HCEC 1CT (cell line): ENCODE measurements around the gene PCYOX1L.
"Not testable (repeated sequence)": the region's sequence is repeated elsewhere in the genome, so short reads cannot be mapped to it uniquely, and the experiment has no call there.

Source experiments
- DNase-seq: peaks from one replicate; pipeline ENCODE4 v3.0.0-alpha.2; 2017

PCYOX1L gene

DNA sequence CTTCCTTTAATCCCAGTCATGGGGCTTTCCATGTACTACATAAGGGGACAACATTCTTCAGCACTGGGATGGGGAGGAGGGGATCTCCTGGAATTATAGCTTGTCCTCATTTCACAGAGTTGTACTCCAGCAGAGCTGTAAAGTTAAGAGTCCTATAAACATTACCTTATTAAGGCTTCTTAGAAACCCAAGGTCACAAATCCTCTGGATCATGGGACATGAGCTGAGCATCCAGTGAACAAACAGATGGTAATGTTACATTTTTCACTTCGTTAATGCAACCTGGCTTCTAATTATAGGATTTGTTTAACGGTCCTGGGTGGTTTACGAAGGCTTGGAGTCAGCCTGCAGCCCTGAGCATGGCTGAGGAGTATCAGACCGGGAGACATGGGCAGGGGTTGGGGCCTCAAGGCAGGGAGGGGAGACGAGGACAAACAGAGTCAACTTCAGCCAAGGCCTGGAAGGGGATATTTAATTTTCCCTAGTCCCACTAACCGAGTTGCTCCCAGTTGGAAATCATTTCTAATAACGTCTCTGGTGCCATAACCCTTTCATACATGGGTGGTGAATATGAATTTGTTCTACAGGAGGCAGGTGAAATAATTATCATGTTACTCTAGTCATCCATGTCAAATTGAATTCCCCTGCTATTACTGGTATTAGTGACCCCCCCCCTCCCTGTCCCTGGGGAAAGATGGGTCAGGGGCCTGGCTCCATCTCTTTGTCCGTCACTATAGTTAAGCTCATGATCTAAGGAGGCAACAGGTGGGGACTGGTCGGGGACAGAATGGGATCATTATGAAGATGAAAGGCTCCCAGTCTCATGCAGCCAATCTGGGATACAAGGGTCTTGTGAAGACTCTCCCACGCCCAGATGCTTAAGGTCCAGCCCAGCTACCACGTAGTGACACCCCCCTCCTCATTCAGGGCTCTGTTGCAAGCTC lies 32.0 kb downstream of the PCYOX1L start:
- DNase-seq: no peak

DNA sequence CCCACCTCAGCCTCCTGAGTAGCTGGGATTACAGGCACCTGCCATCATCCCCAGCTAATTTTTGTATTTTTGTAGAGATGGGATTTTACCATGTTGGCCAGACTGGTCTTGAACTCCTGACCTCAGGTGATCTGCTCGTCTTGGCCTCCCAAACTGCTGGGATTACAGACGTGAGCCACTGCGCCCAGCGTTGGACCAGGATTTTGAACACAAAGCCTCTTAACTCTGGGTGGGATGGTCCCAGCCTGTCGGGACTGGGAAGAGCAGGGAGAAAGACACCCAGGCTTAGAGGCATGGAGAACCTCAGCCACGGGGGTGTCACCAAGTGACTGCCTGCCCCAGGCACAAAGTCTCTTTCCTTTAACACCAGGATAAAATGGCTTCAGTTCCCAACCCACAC lies 33.2 kb downstream of the PCYOX1L start:
- DNase-seq: not testable (repeated sequence)

DNA sequence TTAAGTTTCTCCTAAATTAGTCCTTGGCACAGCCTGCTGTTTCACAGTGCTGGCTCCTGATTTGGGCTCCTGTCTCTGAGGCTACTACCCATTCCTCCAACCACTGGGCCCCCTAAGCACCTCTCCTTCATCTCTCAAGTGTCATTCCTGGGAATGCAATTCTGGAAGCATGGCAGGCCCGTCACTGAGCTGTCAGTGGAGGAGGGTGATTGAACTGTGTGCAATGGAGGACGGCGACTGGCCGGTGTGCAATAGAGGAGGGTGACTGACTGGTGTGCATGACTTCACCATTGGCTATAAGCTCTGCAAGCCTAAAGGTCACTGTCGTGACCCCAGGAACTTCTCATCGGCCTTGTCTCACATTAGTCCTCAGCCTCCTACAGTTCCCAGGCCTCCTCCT lies 33.7 kb downstream of the PCYOX1L start:
- DNase-seq: no peak

DNA sequence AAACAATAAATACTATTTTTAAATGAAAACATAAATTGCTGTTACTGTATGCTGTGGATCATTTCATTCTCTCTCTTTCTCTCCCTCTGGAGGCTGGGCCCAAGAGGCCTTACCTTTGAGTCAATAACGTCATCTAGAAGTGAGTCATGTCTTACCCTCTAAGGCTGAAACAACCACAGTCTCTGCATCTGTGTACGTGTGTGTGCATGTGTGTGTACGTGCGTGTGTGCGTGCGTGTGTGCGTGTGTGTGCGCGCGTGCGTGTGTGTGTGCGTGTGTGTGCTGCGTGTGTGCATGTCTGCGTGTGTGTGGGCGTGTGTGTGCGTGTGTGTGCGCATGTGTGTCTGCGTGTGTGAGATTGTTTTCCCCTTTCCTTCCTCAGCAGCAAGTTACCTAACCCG lies 34.9 kb downstream of the PCYOX1L start:
- peak; percentile 68 for DNase-seq

DNA sequence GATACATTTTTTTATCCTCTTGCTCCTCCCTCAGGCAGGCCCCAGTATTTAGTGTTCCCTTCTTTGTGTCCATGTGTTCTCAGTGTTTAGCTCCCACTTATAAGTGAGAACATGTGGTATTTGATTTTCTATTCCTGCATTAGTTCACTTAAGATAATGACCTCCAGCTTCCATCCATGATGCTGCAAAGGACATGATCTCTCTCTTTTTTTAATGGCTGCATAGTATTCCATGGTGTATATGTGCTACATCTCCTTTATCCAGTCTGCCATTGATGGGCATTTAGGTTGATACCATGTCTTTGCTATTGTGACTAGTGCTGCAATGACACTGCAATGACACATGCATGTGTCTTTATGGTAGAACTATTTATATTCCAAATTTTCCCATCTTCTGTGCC lies 37.1 kb downstream of the PCYOX1L start:
- DNase-seq: not testable (repeated sequence)

DNA sequence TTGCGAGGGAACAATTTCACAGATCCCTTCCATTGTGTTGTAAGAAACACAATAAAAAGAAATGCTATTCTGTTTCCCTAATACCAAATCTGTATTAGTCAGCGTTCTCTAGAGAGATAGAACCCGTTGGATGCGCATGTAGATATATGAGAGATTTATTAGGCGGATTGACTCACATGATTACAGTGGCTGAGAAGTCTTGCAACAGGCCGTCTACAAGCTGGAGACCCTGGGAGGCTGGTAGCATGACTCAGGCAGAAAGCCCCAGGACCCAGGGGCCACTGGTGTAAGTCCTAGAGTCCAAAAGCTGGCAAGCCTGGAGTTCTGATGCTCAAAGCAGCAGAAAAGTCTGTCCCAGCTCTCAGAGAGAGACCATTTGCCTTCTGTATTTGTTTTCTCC lies 39.7 kb downstream of the PCYOX1L start:
- peak; percentile 90 for DNase-seq

DNA sequence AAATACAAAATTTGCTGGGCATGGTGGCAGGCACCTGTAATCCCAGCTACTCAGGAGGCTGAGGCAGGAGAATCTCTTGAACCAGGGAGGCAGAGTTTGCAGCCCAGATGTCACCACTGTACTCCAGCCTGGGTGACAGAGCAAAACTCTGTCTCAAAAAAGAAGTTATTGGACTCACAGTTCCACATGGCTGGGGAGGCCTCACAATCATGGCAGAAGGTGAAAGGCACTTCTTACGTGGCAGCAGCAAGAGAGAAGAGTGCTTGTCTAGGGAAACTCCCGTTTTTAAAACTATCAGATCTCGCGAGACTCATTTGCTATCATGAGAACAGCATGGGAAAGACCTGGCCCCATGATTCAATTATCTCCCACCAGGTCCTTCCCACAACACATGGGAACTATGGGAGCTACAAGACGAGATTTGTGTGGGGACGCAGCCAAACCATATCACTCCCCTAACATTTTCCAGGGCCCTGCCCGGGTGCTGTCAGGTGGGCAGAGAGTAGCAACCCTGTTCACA lies 41.0 kb downstream of the PCYOX1L start:
- DNase-seq: not testable (repeated sequence)

DNA sequence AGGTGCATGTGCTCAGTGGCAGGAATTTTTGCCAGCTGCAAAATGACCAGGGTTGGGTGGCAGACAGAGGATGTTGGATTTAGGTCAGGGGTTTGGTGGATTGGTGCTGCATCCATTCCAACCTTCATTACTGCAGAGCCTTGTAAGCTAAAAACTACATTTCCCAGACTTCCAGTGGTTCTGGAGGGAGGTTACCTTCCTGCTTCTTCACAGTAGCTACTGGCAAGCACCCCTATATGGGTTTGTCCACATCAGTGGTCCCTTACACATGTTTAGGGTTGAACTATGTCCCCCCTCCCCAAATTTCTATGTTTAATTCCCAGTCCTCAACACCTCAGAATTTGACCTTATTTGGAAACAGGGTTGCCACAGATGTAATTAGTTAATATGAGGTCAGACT lies 41.9 kb downstream of the PCYOX1L start:
- no peak for DNase-seq

DNA sequence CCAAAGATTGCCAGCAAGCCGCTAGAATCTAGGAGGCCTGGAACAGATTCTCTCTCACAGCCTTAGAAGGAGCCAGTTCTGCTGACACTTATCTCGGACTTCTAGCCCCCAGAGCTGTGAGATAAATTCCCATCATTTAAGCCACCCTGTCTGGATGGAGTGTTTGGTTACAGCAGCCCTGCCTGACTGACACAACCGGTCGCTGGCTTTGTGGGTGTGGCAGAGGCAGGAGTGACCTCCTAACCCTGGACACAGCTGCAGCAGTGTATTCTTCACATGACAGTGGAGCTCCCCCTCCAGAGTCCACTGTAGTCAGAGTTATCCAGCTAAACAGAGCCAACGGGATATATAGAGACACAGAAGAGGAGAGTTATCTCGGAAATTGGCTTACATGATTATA lies 42.5 kb downstream of the PCYOX1L start:
- DNase-seq: no peak

DNA sequence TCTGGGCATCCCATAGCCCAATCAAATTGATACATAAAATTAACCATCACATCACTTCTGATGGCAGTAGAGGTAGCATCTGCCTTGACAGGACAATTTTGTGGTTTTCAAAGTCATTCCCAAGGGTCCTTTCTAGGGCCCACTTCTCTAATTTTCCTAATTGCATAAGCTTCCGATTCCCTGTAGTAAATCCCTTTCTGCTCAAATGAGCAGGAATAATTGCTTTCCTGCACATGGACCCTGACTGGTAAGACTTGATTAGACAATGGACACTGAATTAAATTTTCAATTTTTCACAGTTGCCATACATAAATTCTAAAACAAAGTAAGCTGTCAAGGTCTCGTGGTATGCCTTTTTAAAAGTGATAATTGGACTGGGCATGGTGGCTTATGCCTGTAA lies 43.2 kb downstream of the PCYOX1L start:
- DNase-seq: no peak

DNA sequence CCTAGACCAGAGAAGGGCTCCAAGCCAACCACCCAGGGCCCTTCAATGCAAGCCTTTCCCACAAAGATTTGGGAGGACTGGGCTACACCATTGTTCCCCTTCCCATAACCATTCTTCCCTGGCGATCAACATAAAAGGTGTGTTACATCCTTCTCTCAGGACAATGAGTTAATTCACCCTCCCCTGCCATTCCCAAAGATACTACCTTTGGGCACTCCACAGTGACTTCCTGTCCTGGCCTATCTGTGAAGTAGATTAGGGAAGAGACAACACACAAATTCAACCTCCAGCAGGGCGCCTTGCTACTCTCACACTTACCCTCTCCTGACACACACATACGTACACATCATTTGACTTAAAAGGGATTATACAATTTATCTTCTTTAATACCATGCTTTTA lies 44.4 kb downstream of the PCYOX1L start:
- DNase-seq: no peak

DNA sequence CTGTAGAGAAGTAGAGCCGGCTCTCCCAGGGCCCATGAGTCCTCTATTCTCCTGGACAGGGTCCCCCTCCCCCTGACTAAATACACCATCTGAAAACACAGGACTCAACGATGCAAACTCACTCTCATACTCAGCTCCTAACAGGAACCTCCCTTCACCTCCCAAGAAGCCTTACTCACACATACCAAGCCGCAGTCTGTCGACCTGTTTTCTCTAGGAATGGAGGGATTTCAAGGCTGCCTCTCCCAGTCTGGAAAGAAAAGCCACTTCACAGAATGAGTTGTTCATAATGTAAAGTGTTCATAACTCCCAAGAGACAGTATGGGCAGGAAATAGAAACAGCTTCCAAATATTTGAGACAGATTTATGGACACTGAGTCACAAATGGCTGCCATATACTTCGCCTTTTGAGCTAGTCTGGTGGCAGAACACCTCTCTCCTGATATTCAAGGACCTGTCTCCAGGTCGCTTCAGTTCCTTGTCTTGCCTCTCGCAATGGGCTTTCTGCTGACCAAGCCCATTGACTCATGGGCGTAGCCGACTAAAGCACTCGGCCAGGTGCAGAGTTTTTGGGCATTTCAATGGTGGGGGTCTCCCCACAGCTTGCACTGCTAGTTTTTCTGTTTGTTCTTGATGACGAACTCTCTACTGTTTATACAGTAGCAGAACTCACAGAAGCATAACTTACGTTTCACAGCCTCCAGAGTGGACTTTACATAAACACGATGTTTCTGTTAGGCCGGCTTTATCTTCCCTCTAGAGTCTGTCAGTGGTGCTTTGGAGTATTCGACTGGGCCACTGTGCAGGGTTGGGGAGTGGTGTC lies 46.3 kb downstream of the PCYOX1L start:
- peak; percentile 83 for DNase-seq

DNA sequence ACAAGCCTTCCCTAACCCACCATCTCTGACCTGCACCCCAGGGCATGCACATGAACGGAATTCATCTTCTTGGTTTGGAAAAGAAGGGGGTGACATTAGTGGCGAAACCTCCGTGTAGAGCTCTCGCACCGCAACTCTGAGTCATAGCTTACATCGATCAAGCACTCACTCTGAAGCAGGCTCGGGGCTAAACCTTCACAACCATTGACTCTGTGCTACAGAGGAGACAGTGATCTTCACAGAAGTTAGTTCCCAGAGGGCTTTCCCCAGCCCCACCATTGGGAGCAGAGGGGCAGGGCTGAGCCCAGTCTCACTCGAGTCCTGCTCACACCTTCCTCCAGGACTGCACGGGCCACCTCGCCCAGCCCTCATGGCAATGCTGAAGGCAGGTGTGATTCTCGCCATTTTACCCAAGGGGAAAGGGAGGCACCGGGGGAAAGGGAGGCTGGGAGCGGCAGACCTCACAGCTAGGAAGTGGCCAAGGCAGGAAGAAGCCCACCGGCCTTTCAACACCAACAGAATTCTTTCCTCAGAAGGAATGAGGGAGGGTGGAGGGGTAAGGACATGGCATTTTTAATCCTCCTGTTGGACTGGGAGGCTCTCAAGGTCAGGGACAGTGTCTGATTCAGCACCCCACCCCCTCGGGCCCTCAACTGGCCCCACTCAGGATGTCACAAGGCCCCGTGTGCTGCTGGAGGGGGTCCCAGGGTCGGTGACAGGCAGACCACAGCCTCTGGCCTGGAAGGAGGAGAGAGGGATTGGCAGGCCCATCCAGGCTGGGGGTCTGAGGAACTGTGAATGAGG lies 47.1 kb downstream of the PCYOX1L start:
- DNase-seq: peak; percentile 92

DNA sequence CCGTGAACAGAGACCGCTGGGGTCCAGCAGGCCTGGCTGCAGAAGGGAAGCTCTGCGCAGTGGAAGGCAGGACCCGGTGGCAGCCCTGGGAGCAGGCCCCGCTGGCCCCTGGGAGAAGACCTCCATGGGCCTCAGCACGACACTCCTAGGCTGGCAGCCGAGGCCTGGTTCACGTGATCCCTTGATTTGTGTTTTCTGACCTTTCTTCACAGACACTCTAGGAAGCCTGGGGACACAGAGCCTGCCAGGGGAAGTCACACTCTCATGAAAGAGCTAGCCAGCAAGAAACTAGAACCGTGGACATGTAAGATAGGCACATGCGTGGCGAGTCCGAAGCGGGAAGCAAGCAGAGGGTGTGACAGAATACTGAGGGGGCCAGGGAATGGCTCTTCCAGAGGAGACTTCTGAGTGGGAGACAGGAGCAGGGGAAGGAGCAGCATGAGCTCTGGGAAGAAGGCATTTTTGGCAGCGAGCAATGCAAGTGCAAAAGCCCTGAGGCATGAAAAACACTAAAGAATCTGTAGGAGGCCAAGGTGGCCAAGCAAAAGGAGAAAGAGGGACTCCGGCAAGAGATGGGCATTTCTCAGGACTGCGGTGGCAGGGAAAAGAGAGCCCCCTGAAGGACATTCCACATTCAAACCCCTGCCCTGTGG lies 47.8 kb downstream of the PCYOX1L start:
- no peak for DNase-seq

DNA sequence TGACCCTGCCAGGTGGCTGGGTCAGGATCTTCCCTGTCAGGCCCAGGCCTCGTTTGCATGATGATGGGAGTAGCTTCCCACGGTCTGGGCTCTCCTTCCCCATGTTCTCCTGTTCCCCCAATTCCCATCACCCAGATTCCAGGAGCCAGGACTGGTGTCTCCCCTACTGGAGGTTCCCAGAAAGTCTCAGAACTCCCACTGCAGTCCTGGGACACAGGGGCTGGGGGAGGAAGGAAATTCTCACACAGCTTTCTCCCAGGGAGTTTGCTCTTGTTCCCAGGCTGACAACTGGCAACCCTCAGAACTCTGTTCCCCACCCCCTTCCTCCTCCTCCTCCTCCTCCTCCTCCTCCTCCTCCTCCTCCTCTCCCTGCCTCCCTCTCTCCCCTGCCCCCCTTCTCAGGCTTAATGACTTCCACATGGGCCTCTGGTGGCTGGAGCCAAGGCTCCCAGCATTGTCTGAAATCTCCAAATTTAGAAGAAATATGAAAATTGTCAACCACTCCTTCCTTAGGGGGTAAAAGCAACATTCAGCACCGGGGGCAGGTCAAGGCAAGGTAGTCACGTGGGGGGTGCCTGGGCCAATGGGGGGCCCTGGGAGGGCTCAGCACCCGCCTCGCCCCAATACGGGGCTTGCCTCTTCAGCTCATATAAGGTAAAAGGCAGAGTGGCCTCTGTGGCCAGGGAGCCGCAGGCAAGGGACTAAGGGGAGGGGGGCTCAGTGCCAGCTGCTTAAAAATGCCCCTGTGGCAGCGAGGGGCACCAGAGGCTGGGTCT lies 48.5 kb downstream of the PCYOX1L start:
- peak; percentile 96 for DNase-seq

DNA sequence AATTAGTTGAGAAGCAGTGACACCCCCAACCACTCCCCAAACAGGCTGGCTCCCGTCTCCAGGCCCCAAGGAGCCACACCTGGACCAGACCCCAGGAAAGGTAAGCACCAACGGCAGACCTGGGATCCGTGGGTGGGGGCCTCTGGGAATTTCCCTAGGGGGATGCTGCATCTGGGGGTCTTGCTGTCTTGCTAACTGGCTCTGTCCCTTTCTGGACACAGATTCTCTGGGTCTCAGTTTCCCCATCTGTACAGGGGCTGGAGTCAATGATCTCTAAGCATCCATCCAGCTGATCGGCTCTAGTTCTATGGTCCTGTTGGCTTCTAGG lies 49.1 kb downstream of the PCYOX1L start:
- no peak for DNase-seq

DNA sequence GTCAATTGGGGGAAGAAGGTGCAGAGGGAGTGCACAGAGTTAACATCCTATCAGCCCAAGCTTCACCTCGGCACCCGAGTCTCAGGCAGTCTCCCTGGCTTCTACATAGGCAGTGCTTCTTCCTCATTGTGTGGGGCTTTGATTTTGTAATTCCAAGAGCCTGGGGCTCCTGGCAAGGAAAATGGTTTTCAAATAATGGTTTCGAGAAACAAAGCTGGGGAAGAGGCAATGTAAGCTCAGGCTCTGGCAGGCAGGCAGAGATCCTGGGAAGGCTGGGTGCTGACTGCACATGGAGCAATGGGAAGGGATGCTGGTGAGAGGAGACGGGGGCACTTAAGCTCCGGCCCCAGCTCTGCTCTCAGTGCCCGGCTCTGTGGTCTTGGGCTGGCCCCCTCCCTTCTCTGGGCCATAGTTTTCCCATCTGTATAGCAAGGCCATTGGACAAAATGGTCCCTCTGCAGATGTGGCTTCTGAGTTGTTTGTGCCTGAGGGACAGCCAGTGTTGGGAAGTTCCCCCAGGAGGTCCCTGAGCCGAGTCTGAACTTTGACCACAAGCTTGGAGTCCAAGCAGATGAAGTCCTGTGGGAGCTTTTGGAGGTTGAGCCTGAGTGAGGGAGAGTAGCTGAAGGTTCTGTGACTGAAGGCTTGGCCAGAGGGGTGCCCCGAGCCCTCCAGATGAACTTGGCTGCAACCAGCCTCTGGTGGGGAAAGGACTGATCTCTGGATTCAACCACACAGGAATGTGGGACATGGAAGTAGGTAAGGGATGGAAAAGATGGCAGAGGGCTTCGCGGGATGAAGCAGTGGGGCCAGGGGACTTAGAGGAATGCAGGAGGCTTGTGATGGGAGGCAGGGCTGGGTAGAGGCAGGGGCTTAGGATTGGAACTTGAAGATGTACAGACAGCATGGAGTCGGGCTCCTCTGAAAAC lies 49.7 kb downstream of the PCYOX1L start:
- no peak for DNase-seq

DNA sequence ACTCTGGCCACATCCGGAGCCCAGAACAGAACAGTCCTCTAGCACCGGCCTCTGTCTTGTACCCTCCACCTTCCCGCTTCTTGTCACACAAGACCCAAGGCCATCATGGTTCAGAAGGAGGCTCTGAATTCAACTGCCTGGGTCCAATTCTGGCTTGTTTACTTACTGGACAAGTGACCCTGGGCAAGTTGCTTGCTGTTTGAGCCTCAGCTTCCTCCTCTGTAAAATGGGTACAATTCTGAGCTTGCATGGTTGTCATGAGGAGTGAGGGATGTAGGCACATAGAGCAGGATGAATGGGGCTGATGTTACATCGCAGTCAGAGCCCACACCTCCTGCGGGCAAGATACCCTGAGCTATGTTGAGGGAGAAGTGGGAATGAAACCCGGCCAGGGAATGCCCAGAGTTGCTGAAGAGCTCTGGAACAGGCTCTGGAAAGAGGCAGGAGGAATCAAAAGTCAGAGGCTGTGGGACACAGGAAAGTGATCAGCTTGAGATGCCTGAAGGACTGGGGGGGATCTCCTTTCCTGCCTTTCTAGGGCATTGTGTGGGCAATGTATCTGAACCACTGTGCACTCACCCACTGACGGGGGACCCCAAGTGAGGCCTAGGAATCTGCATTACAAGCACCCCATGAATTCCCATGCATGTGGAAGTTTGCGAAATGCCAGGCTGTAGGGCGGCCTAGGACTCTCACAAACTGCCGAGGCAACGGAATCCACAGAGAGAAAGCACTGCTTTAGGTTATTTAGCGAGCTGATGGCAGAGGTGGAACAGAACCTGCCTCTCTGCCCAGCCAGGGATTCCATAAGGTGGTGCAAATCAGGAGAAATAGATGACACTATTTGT lies 50.6 kb downstream of the PCYOX1L start:
- no peak for DNase-seq

DNA sequence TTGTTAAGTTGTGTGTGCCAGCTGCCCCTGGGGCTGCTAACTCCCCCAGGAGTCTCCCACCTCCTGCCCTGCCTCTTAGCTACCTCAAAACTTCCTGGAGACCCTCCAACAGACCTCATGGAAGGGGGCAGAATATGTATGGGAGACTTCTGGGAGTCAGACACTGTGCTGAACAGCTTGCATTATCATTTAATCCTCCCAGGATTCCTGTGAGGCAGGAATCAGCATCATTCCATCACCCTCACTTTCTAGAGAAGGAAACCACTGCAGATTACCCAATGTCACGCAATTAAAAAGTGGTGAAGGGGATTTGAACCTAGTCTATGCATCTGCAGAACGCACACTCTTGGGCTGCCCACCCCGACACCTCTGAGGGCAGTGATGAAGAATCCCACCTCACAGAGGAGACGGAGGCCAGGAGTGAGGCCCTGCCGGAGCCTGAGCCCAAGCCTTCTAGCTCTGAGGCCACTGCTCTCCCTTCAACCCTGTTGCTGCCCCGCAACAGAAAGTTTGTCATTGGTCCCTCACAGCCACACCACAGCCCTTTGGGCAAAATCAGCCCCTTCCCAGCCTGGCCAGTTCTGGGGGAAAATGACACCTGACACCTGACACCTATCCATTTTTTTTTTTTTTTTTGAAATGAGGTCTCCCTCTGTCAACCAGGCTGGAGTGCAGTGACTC lies 51.6 kb downstream of the PCYOX1L start:
- DNase-seq: no peak
